Keratinocyte (primary cell): ENCODE data around the gene RPS6KA5.

Experiments
- EZH2 ChIP-seq: IDR thresholded peaks from one replicate; pipeline ENCODE4 v1.6.1; 2012; ENCODE audit warnings: inconsistent platforms, mild to moderate bottlenecking, low read length, moderate library complexity
- TF ChIP-seq, protein P1 (sequence below), 3 experiments: IDR thresholded peaks in 1 of 3; conservative IDR thresholded peaks in 1 of 3; optimal IDR thresholded peaks in 1 of 3; 2 replicates in 2 of 3; 3 replicates in 1 of 3; pipeline versions ENCODE3 to v1.5.1; 2011; ENCODE audit warnings: low read length in 3 of 3, mild to moderate bottlenecking in 3 of 3, moderate library complexity in 2 of 3, control low read depth in 1 of 3, inconsistent platforms in 1 of 3; ENCODE audit not compliant: insufficient read depth in 2 of 3; ENCODE audit errors: extremely low read depth in 1 of 3

GRCh38 chr14:91012045-91012444 lies 48.4 kb downstream of the RPS6KA5 start:
- TF ChIP-seq, protein P1, sequence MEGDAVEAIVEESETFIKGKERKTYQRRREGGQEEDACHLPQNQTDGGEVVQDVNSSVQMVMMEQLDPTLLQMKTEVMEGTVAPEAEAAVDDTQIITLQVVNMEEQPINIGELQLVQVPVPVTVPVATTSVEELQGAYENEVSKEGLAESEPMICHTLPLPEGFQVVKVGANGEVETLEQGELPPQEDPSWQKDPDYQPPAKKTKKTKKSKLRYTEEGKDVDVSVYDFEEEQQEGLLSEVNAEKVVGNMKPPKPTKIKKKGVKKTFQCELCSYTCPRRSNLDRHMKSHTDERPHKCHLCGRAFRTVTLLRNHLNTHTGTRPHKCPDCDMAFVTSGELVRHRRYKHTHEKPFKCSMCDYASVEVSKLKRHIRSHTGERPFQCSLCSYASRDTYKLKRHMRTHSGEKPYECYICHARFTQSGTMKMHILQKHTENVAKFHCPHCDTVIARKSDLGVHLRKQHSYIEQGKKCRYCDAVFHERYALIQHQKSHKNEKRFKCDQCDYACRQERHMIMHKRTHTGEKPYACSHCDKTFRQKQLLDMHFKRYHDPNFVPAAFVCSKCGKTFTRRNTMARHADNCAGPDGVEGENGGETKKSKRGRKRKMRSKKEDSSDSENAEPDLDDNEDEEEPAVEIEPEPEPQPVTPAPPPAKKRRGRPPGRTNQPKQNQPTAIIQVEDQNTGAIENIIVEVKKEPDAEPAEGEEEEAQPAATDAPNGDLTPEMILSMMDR (optimal IDR thresholded peaks at IDR 0.05 in 1 of 3, IDR thresholded peaks at IDR 0.05 in 1 of 3, conservative IDR thresholded peaks at IDR 0.05 in 1 of 3; ENCODE audit: extremely low read depth in 1 of 3, insufficient read depth in 2 of 3, low read length in 3 of 3), result no peak
- TF ChIP-seq EZH2, result no peak
